Skeletal muscle satellite cell (primary cell): ENCODE results near the gene NOD1.
"Not testable (repeated sequence)": the region's sequence is repeated elsewhere in the genome, so short reads cannot be mapped to it uniquely, and the experiment has no call there.

Experiments
- H3K27me3 ChIP-seq: 2 replicates; pipeline ENCODE4 v1.7.0; 2013; ENCODE audit warnings: low read length; ENCODE audit not compliant: control insufficient read depth, insufficient read depth
- H3K36me3 ChIP-seq: 2 replicates; pipeline ENCODE4 v1.7.0; 2013; ENCODE audit warnings: mild to moderate bottlenecking, control low read depth, low read length; ENCODE audit not compliant: insufficient read depth
- H3K4me1 ChIP-seq: 2 replicates; pipeline ENCODE4 v1.7.0; 2013; ENCODE audit warnings: low read length; ENCODE audit not compliant: control insufficient read depth, insufficient read depth
- H3K4me2 ChIP-seq: 2 replicates; pipeline ENCODE4 v1.7.0; 2013; ENCODE audit warnings: mild to moderate bottlenecking, low read length
- H3K4me3 ChIP-seq: 2 replicates; pipeline ENCODE4 v1.7.0; 2013; ENCODE audit warnings: low read length
- H3K9ac ChIP-seq: 2 replicates; pipeline ENCODE4 v1.7.0; 2013; ENCODE audit warnings: mild to moderate bottlenecking, low read depth, low read length, moderate library complexity
- H3K9me3 ChIP-seq: replicated peaks from 2 replicates; pipeline ENCODE4 v1.7.0; 2013; ENCODE audit warnings: mild to moderate bottlenecking, control low read depth, low read length

Gene NOD1

GRCh38 chr7:30422922-30423321, 55.7 kb downstream of the NOD1 start:
- Histone ChIP-seq H3K9ac (no peak overlapping the region), H3K4me1 (no peaks in the 10 kb centered on the region), H3K27me3 (no peaks in the 10 kb centered on the region), H3K4me2 (no peak overlapping the region), H3K4me3 (no peak overlapping the region), H3K36me3 (peaks cover 5% of the 10 kb centered on the region), H3K9me3 (no peaks in the 10 kb centered on the region)

GRCh38 chr7:30421647-30422196, 56.9 kb downstream of the NOD1 start:
- no peak overlapping the region for H3K4me2 ChIP-seq
- no peaks in the 10 kb centered on the region for H3K36me3 ChIP-seq
- no peak overlapping the region for H3K9ac ChIP-seq
- H3K9me3 ChIP-seq: no peaks in the 10 kb centered on the region
- no peaks in the 10 kb centered on the region for H3K27me3 ChIP-seq
- H3K4me3 ChIP-seq: no peak overlapping the region
- H3K4me1 ChIP-seq: no peaks in the 10 kb centered on the region

- Histone ChIP-seq H3K4me1 (no peaks in the 10 kb centered on the region), H3K36me3 (no peaks in the 10 kb centered on the region), H3K9ac (no peak overlapping the region), H3K27me3 (no peaks in the 10 kb centered on the region), H3K4me2 (no peak overlapping the region), H3K4me3 (no peak overlapping the region), H3K9me3 (no peaks in the 10 kb centered on the region)
Measured at GRCh38 chr7:30420662-30421061, 57.9 kb downstream of the NOD1 start.

- H3K9me3 ChIP-seq, H3K4me3 ChIP-seq, H3K9ac ChIP-seq, H3K4me1 ChIP-seq, H3K36me3 ChIP-seq, H3K27me3 ChIP-seq, H3K4me2 ChIP-seq: not testable (repeated sequence)
Measured at GRCh38 chr7:30420080-30420479, 58.5 kb downstream of the NOD1 start.

GRCh38 chr7:30413864-30414263, 64.7 kb downstream of the NOD1 start:
- Histone ChIP-seq H3K4me3 (no peak overlapping the region), H3K27me3 (no peaks in the 10 kb centered on the region), H3K9me3 (no peaks in the 10 kb centered on the region), H3K4me2 (no peak overlapping the region), H3K36me3 (no peaks in the 10 kb centered on the region), H3K4me1 (no peaks in the 10 kb centered on the region), H3K9ac (no peak overlapping the region)

GRCh38 chr7:30412782-30413504, 65.6 kb downstream of the NOD1 start:
- Histone ChIP-seq H3K36me3 (no peaks in the 10 kb centered on the region), H3K9ac (no peak overlapping the region), H3K4me3 (no peak overlapping the region), H3K4me1 (no peaks in the 10 kb centered on the region), H3K27me3 (no peaks in the 10 kb centered on the region), H3K4me2 (no peak overlapping the region), H3K9me3 (no peaks in the 10 kb centered on the region)

GRCh38 chr7:30411897-30412296, 66.7 kb downstream of the NOD1 start:
- H3K27me3 ChIP-seq: no peaks in the 10 kb centered on the region
- H3K9me3 ChIP-seq: no peaks in the 10 kb centered on the region
- no peak overlapping the region for H3K9ac ChIP-seq
- no peak overlapping the region for H3K4me2 ChIP-seq
- H3K4me1 ChIP-seq: no peaks in the 10 kb centered on the region
- no peaks in the 10 kb centered on the region for H3K36me3 ChIP-seq
- H3K4me3 ChIP-seq: no peak overlapping the region

GRCh38 chr7:30411173-30411572, 67.4 kb downstream of the NOD1 start:
- no peaks in the 10 kb centered on the region for H3K4me1 ChIP-seq
- no peaks in the 10 kb centered on the region for H3K9me3 ChIP-seq
- no peak overlapping the region for H3K4me3 ChIP-seq
- H3K4me2 ChIP-seq: no peak overlapping the region
- no peak overlapping the region for H3K9ac ChIP-seq
- no peaks in the 10 kb centered on the region for H3K36me3 ChIP-seq
- no peaks in the 10 kb centered on the region for H3K27me3 ChIP-seq

GRCh38 chr7:30406664-30407425, 71.7 kb downstream of the NOD1 start:
- H3K9ac ChIP-seq: no peak overlapping the region
- H3K4me2 ChIP-seq: no peak overlapping the region

GRCh38 chr7:30405179-30405578, 73.4 kb downstream of the NOD1 start:
- H3K4me1 ChIP-seq: no peaks in the 10 kb centered on the region
- no peak overlapping the region for H3K9ac ChIP-seq
- no peaks in the 10 kb centered on the region for H3K36me3 ChIP-seq
- no peak overlapping the region for H3K4me2 ChIP-seq
- H3K4me3 ChIP-seq: no peak overlapping the region
- no peaks in the 10 kb centered on the region for H3K9me3 ChIP-seq
- no peaks in the 10 kb centered on the region for H3K27me3 ChIP-seq

More at GRCh38 chr7:30406664-30407425, 71.7 kb downstream of the NOD1 start:
- Histone ChIP-seq H3K36me3 (no peaks in the 10 kb centered on the region), H3K4me3 (no peak overlapping the region), H3K9me3 (no peaks in the 10 kb centered on the region), H3K27me3 (no peaks in the 10 kb centered on the region), H3K4me1 (no peaks in the 10 kb centered on the region)

- Histone ChIP-seq H3K4me2 (no peak overlapping the region), H3K4me3 (no peak overlapping the region), H3K4me1 (no peaks in the 10 kb centered on the region), H3K27me3 (no peaks in the 10 kb centered on the region), H3K9me3 (no peaks in the 10 kb centered on the region), H3K9ac (no peak overlapping the region), H3K36me3 (no peaks in the 10 kb centered on the region)
Measured at GRCh38 chr7:30403477-30403876, 75.1 kb downstream of the NOD1 start.
